ENCODE results near the gene SIX3. TPM values are rescaled to one million over a fixed set of nuclear protein-coding genes. Genes with fewer than 3 reads are reported as not detected.

Gene SIX3
- total RNA-seq, 4 donors from 2014 or later, result not detected

GRCh38 chr2:44969936-44970335 is 28.4 kb downstream of the SIX3 start:
- intact Hi-C loops (cut with DNase I; ENCODE audit: low total_unique reads) (no loop called here), in situ Hi-C loops (cut with MboI; ENCODE audit: low sequenced_read_pairs in 4 of 4) (loop anchor here in 2 of 4 donors (10.0 to 25.0 kb wide), 3 partner anchors 495 to 933 kb away; no protein-coding TSS in a partner anchor)
- TF ChIP-seq POLR2A (IDR thresholded peaks at IDR 0.05) (no peak), CTCF (IDR thresholded peaks at IDR 0.05 in 4 of 5, conservative IDR thresholded peaks at IDR 0.05 in 1 of 5) (no peak)
- Histone ChIP-seq H3K36me3 (no peaks in the 10 kb centered on the region), H3K9me3 (no peaks in the 10 kb centered on the region), H3K27ac (no peak overlapping the region), H3K4me1 (no peaks in the 10 kb centered on the region), H3K27me3 (peaks cover 5 to 17% (median 16%) of the 10 kb centered on the region in 3 donors), H3K4me3 (no peak overlapping the region)
- no peak for ATAC-seq
- DNase-seq, result no peak

- no peak for TF ChIP-seq POLR2A (IDR thresholded peaks at IDR 0.05)
- no peak for TF ChIP-seq CTCF (IDR thresholded peaks at IDR 0.05 in 4 of 5, conservative IDR thresholded peaks at IDR 0.05 in 1 of 5)
- H3K4me1 ChIP-seq, result no peaks in the 10 kb centered on the region
- no peaks in the 10 kb centered on the region for H3K9me3 ChIP-seq
- intact Hi-C loops (cut with DNase I; ENCODE audit: low total_unique reads) (no loop called here), in situ Hi-C loops (cut with MboI; ENCODE audit: low sequenced_read_pairs in 4 of 4) (loop anchor here in 2 of 4 donors (25.0 kb wide), 2 partner anchors 584 to 934 kb away; no protein-coding TSS in a partner anchor)
- DNase-seq (no peak), ATAC-seq (no peak)
- no peaks in the 10 kb centered on the region for H3K36me3 ChIP-seq
- no peak overlapping the region for H3K27ac ChIP-seq
- peaks cover 5 to 16% (median 13%) of the 10 kb centered on the region in 3 donors for H3K27me3 ChIP-seq
- H3K4me3 ChIP-seq, result no peak overlapping the region
These were observed 29.4 kb downstream of the SIX3 start for GRCh38 chr2:44970846-44971450.

- in situ Hi-C loops (cut with MboI; ENCODE audit: low sequenced_read_pairs in 4 of 4), result loop anchor here in 2 of 4 donors (25.0 kb wide), 2 partner anchors 586 to 936 kb away; no protein-coding TSS in a partner anchor
- ATAC-seq, result no peak
- no peak for TF ChIP-seq CTCF (IDR thresholded peaks at IDR 0.05 in 4 of 5, conservative IDR thresholded peaks at IDR 0.05 in 1 of 5)
- no peak for TF ChIP-seq POLR2A (IDR thresholded peaks at IDR 0.05)
- H3K4me3 ChIP-seq, result no peak overlapping the region
- no peaks in the 10 kb centered on the region for H3K36me3 ChIP-seq
- H3K9me3 ChIP-seq, result no peaks in the 10 kb centered on the region
- intact Hi-C loops (cut with DNase I; ENCODE audit: low total_unique reads), result no loop called here
- H3K4me1 ChIP-seq, result no peaks in the 10 kb centered on the region
- no peak for DNase-seq
- H3K27ac ChIP-seq, result no peak overlapping the region
- H3K27me3 ChIP-seq, result peaks cover 5 to 17% (median 16%) of the 10 kb centered on the region in 3 donors
These were observed 31.5 kb downstream of the SIX3 start for GRCh38 chr2:44972771-44973535.

- TF ChIP-seq CTCF (IDR thresholded peaks at IDR 0.05 in 4 of 5, conservative IDR thresholded peaks at IDR 0.05 in 1 of 5) (no peak), POLR2A (IDR thresholded peaks at IDR 0.05) (no peak)
- Histone ChIP-seq H3K4me1 (no peaks in the 10 kb centered on the region), H3K27ac (no peak overlapping the region), H3K27me3 (peaks cover 5 to 17% (median 16%) of the 10 kb centered on the region in 3 donors), H3K9me3 (no peaks in the 10 kb centered on the region), H3K4me3 (no peak overlapping the region), H3K36me3 (no peaks in the 10 kb centered on the region)
- intact Hi-C loops (cut with DNase I; ENCODE audit: low total_unique reads), result no loop called here
- DNase-seq (no peak), ATAC-seq (no peak)
- in situ Hi-C loops (cut with MboI; ENCODE audit: low sequenced_read_pairs in 4 of 4), result loop anchor here in 2 of 4 donors (25.0 kb wide), 2 partner anchors 587 to 937 kb away; no protein-coding TSS in a partner anchor
These were observed 32.7 kb downstream of the SIX3 start for GRCh38 chr2:44974064-44974715.
